GM10248 (cell line): ENCODE measurements around the gene SCO1.

ENCODE experiments used
- CTCF ChIA-PET: fragments of 300-600 bp; sonication (Branson Sonifier 250); formaldehyde crosslinking; extraction: SDS; loops from one replicate; lab custom pipeline; 2021; ENCODE audit warnings: antibody characterized with exemption; lab: Yijun Ruan, JAX
- POLR2A ChIA-PET: fragments of 350-650 bp; sonication (Branson Sonifier 250); formaldehyde crosslinking; extraction: SDS; loops from one replicate; lab custom pipeline; 2020; ENCODE audit warnings: antibody characterized with exemption; lab: Yijun Ruan, JAX
- DNase-seq: peaks from one replicate; pipeline ENCODE4 v3.0.0; 2012; ENCODE audit errors: extremely low spot score
- TF ChIP-seq, protein P1 (sequence below): IDR thresholded peaks from 2 replicates; pipeline ENCODE4 v1.5.1; 2012; ENCODE audit warnings: mild to moderate bottlenecking, low read depth; ENCODE audit errors: extremely low read depth, missing control alignments, control extremely low read depth

Gene SCO1

DNA sequence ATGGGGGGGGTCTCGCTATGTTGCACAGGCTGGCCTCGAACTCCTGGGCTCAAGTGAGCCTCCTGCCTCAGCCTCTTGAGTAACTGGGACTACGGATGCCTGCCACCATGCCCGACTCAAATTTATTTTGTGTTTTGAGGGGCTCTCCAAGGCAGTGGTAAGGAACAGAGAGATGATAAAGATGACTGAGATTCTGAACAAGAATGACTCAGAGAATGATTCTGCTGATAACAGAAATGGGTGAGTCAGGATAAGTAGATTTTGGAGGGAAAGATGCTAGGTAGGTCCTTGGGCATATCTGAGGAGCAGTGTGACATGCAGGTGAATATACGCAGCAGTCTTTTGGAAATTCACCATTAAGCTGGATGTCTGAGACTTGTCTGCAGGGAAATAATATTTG, 29.9 kb upstream of the SCO1 start:
- ChIA-PET CTCF (interaction anchor here (2.0 kb wide), 1 partner anchor 10 kb away, joined by 9 read pairs; no protein-coding TSS in a partner anchor), POLR2A (no interaction called here)
- no peak for DNase-seq
- TF ChIP-seq, protein P1, sequence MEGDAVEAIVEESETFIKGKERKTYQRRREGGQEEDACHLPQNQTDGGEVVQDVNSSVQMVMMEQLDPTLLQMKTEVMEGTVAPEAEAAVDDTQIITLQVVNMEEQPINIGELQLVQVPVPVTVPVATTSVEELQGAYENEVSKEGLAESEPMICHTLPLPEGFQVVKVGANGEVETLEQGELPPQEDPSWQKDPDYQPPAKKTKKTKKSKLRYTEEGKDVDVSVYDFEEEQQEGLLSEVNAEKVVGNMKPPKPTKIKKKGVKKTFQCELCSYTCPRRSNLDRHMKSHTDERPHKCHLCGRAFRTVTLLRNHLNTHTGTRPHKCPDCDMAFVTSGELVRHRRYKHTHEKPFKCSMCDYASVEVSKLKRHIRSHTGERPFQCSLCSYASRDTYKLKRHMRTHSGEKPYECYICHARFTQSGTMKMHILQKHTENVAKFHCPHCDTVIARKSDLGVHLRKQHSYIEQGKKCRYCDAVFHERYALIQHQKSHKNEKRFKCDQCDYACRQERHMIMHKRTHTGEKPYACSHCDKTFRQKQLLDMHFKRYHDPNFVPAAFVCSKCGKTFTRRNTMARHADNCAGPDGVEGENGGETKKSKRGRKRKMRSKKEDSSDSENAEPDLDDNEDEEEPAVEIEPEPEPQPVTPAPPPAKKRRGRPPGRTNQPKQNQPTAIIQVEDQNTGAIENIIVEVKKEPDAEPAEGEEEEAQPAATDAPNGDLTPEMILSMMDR, result no peak

DNA sequence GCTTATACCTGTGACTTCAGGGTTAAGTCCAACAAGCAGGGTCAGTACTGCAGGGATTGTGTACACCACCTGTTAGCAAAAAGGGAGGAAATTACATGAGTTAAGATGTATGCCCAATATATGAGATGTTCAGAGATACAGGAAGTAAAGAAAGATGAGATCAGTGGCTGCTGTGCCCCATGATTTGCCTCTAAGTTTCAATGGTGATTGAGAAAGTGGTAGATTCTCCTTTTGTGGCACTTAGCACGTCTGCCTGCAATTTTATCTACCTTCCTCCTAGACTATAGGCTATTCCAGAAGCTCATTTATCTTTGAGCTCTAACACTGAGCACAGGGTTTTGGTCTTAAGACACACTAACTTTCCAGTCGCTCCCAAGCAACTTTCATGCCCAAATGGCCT, 28.9 kb upstream of the SCO1 start:
- DNase-seq, result no peak
- POLR2A ChIA-PET, result no interaction called here
- TF ChIP-seq, protein P1, result no peak
- CTCF ChIA-PET, result no interaction called here

DNA sequence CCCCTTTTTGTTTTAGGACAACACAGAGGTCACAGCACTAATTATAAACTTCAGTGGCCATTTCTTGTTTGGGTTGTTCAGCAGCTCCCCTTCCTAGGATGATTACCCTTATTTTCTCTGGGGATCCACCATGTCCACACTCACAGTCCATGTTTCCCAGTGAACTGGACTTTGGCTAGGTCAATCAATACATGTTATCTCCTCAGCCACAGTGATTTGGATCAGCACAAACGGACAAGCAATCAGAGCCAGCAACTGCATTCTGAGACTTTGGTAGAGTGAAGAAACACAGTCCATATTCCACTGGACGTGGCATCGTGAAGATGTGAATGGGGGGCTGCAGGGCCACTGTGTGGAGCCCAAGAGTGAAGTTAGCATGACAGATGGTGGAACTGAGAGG, 27.9 kb upstream of the SCO1 start:
- no peak for DNase-seq
- POLR2A ChIA-PET, result no interaction called here
- CTCF ChIA-PET, result no interaction called here
- TF ChIP-seq, protein P1, result no peak

DNA sequence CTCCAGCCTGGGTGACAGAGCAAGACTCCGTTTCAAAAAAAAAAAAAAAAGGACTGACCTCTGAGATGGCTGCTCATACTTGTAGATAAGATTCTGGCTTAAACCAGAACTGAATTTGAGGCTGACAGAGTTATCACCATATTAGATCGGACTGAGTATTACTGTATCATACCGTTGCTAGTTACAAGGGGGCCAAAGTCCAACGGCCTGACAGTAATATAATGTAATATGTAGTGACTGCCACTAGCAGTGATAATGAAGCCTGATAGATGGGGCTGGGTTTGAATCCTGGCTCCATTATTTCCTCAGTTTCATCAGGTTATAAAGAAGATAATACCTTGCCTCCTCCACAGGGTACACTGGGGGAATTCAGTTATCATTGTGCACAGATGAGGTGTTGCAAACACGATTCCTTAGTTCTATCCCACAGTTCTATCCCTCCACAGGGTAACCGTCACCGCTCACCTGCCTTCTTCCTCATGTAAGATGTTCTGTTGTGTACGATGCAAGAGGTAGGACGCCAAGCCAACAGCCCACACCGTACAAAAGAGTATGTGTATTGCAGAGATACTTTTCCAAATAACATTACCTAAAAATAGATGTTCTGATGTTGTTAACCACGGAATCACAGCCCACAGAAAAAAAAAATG, 27.3 kb upstream of the SCO1 start:
- no peak for DNase-seq
- TF ChIP-seq, protein P1, result no peak
- CTCF ChIA-PET, result no interaction called here
- POLR2A ChIA-PET, result no interaction called here

DNA sequence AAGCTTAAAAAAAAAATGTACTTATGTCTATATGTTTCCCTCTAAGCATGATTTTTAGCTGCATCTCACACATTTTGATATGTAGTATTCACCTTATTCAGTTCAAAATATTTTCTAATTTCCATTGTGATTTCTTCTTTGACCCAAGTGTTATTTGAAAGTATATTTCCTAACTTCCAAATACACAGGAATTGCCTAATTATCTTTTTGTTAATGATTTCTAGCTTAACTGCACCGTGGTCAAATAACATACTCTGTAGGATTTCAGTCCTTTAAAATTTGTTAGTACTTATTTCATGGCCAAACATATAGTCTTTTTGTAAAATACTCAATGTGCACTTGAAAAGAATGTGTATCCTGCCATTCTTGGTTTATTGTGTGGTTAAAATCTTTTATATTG, 21.2 kb upstream of the SCO1 start:
- POLR2A ChIA-PET, result no interaction called here
- CTCF ChIA-PET, result interaction anchor here (1.7 to 2.6 kb wide), 2 partner anchors 18 to 72 kb away, joined by 6 to 9 read pairs; no protein-coding TSS in a partner anchor
- TF ChIP-seq, protein P1, result no peak
- DNase-seq, result no peak

DNA sequence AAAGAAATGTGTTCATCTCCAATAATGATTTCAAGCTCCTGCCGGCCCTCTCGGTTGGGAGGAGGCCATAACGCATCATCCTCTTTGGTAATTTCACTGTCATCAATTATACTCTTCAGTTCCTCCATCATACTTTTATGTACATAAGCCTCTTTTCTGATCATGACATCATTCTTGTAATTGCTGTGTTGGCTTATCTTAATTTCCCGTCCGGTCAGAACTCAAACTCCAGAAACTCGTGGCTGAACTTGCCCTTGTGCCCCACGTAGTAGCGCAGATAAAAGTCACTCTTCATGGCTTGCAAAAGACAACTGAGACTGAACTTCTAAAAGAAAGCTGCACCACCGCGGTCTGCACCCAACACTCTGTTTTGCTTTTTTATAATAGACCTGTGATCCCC, 18.9 kb upstream of the SCO1 start:
- POLR2A ChIA-PET, result no interaction called here
- TF ChIP-seq, protein P1, result no peak
- DNase-seq, result no peak
- CTCF ChIA-PET, result no interaction called here
